HEK293 (cell line): Measurements from ENCODE around the gene UBB.

Experiments
- CTCF ChIA-PET: fragments of 350-600 bp; formaldehyde crosslinking; extraction: SDS; loops from one replicate; lab custom pipeline; 2021; ENCODE audit warnings: antibody characterized with exemption; lab: Yijun Ruan, JAX
- POLR2A ChIA-PET: fragments of 300-600 bp; formaldehyde crosslinking; extraction: SDS; loops from one replicate; lab custom pipeline; 2020; ENCODE audit warnings: antibody characterized with exemption, inconsistent platforms; lab: Yijun Ruan, JAX
- H3K27ac ChIP-seq: fragments of 200-500 bp; sonication (Bioruptor generic); 2 replicates; pipeline ENCODE4 v1.5.1; 2014; ENCODE audit warnings: low read depth, low read length, control low read depth, inconsistent platforms; ENCODE audit errors: extremely low read depth
- H3K36me3 ChIP-seq, 2 experiments: fragments of 200-500 bp in 1 of 2; sonication (Bioruptor generic) in 1 of 2; 1 replicate in 1 of 2; 2 replicates in 1 of 2; pipeline ENCODE4 v1.5.1; 2014 to 2017; ENCODE audit warnings: inconsistent platforms in 2 of 2, low read length in 2 of 2; ENCODE audit not compliant: control insufficient read depth in 2 of 2, insufficient read depth in 1 of 2
- H3K4me1 ChIP-seq: fragments of 200-500 bp; sonication (Bioruptor generic); 2 replicates; pipeline ENCODE4 v1.5.1; 2014; ENCODE audit warnings: mild to moderate bottlenecking, low read length, inconsistent platforms; ENCODE audit not compliant: control insufficient read depth, insufficient read depth
- H3K4me3 ChIP-seq: 2 replicates; pipeline ENCODE4 v1.5.1; 2011; ENCODE audit warnings: low read depth, mild to moderate bottlenecking, control low read depth, low read length, moderate library complexity
- H3K9me3 ChIP-seq: fragments of 200-500 bp; sonication (Bioruptor generic); 2 replicates; pipeline ENCODE4 v1.5.1; 2014; ENCODE audit warnings: low read depth, low read length, inconsistent platforms; ENCODE audit not compliant: control insufficient read depth, insufficient read depth
- HIC1 ChIP-seq: fragments of 450-650 bp; formaldehyde crosslinking; IDR thresholded peaks from 2 replicates; pipeline ENCODE4 v1.5.1; 2016; ENCODE audit warnings: missing biosample characterization, missing genetic modification characterization
- KLF16 ChIP-seq: fragments of 450-650 bp; formaldehyde crosslinking; IDR thresholded peaks from 2 replicates; pipeline ENCODE4 v1.5.1; 2017; ENCODE audit warnings: missing biosample characterization, missing genetic modification characterization
- MYNN ChIP-seq: fragments of 450-650 bp; formaldehyde crosslinking; IDR thresholded peaks from 2 replicates; pipeline ENCODE4 v1.5.1; 2016; ENCODE audit warnings: missing biosample characterization, missing genetic modification characterization, borderline replicate concordance
- SP7 ChIP-seq: fragments of 450-650 bp; formaldehyde crosslinking; IDR thresholded peaks from 2 replicates; pipeline ENCODE4 v1.5.1; 2016; ENCODE audit warnings: missing biosample characterization, missing genetic modification characterization
- ZBTB11 ChIP-seq: fragments of 450-650 bp; formaldehyde crosslinking; conservative IDR thresholded peaks from 2 replicates; pipeline ENCODE4 v1.5.1; 2016; ENCODE audit warnings: low read depth, missing biosample characterization, missing genetic modification characterization
- ZBTB17 ChIP-seq: fragments of 450-650 bp; formaldehyde crosslinking; IDR thresholded peaks from 2 replicates; pipeline ENCODE4 v1.5.1; 2016; ENCODE audit warnings: missing biosample characterization, missing genetic modification characterization
- ZBTB20 ChIP-seq: fragments of 450-650 bp; formaldehyde crosslinking; IDR thresholded peaks from 2 replicates; pipeline ENCODE4 v1.5.1; 2016; ENCODE audit warnings: missing biosample characterization, missing genetic modification characterization
- ZEB2 ChIP-seq: fragments of 450-650 bp; formaldehyde crosslinking; IDR thresholded peaks from 2 replicates; pipeline ENCODE4 v1.5.1; 2016; ENCODE audit warnings: missing biosample characterization, missing genetic modification characterization
- ZIC2 ChIP-seq: fragments of 450-650 bp; formaldehyde crosslinking; IDR thresholded peaks from 2 replicates; pipeline ENCODE4 v1.5.1; 2016; ENCODE audit warnings: missing biosample characterization, missing genetic modification characterization
- ZNF24 ChIP-seq: fragments of 450-650 bp; formaldehyde crosslinking; IDR thresholded peaks from 2 replicates; pipeline ENCODE4 v1.5.1; 2016; ENCODE audit warnings: missing biosample characterization, missing genetic modification characterization
- ZNF324 ChIP-seq: fragments of 450-650 bp; formaldehyde crosslinking; IDR thresholded peaks from 2 replicates; pipeline ENCODE4 v1.5.1; 2016; ENCODE audit warnings: missing biosample characterization, missing genetic modification characterization
- ZNF394 ChIP-seq: fragments of 450-650 bp; formaldehyde crosslinking; IDR thresholded peaks from 2 replicates; pipeline ENCODE4 v1.5.1; 2016; ENCODE audit warnings: missing biosample characterization, missing genetic modification characterization, mild to moderate bottlenecking, moderate library complexity, borderline replicate concordance
- ZNF561 ChIP-seq: fragments of 450-650 bp; IDR thresholded peaks from 2 replicates; pipeline ENCODE4 v1.5.1; 2018; ENCODE audit warnings: missing biosample characterization, missing genetic modification characterization, borderline replicate concordance
- ZNF76 ChIP-seq: fragments of 450-650 bp; formaldehyde crosslinking; IDR thresholded peaks from 2 replicates; pipeline ENCODE4; 2016; ENCODE audit warnings: low read depth, missing biosample characterization, missing genetic modification characterization, borderline replicate concordance
- ZNF792 ChIP-seq: fragments of 450-650 bp; formaldehyde crosslinking; IDR thresholded peaks from 2 replicates; pipeline ENCODE4 v1.5.1; 2016; ENCODE audit warnings: missing biosample characterization, missing genetic modification characterization
- ZSCAN30 ChIP-seq: fragments of 450-650 bp; IDR thresholded peaks from 2 replicates; pipeline ENCODE4 v1.5.1; 2018; ENCODE audit warnings: missing biosample characterization, mild to moderate bottlenecking, missing genetic modification characterization, moderate library complexity
- TF ChIP-seq, protein P1 (sequence below): fragments of 450-650 bp; formaldehyde crosslinking; IDR thresholded peaks from 2 replicates; pipeline ENCODE4 v1.5.1; 2016; ENCODE audit warnings: missing biosample characterization, missing genetic modification characterization
- TF ChIP-seq, protein P2 (sequence below): fragments of 450-650 bp; formaldehyde crosslinking; IDR thresholded peaks from 2 replicates; pipeline ENCODE4 v1.5.1; 2016; ENCODE audit warnings: missing biosample characterization, missing genetic modification characterization
- TF ChIP-seq, protein P3 (sequence below): fragments of 450-650 bp; formaldehyde crosslinking; optimal IDR thresholded peaks from 2 replicates; pipeline ENCODE3; 2016; ENCODE audit warnings: missing biosample characterization, mild to moderate bottlenecking, missing genetic modification characterization

UBB gene

DNA sequence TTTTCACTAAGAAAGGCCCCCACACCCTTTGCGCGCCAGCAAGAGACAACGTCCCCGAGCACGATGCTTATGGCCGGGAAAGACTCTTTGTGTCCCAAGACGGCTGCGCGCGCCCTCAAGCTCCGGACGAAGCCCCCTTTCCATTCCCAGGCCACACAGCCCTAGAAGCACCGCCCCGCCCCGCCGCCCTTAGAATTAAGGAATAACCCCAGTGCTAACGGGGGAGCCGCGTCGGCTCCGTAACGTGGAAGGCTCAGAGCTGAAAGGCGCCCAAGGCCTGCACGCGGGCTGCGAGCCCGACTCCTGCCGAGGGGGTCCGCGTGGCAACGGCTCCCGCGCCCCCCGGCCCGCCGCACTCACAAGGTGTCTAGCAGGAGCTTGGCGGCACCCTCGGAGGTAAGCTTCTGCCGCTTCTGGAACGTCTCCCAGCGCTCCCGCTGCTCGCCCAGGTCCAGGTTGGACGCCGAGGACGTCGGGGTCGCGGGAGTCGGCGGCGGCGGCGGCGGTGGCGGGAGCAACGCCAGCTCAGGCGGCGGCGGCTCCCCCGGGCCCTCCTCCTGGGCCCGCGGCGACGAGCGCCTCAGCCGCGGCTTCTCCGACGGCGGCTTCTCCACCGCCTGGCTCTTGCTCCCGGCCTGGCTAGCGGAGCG is 28.1 kb upstream of the UBB start (continued):
- TF ChIP-seq KLF16 (tag by site-specific recombination) = 0 out of 2 replicates have a peak, but pooled peaks have one; percentile 10
- TF ChIP-seq ZBTB11 = no peak
- TF ChIP-seq, protein P1, sequence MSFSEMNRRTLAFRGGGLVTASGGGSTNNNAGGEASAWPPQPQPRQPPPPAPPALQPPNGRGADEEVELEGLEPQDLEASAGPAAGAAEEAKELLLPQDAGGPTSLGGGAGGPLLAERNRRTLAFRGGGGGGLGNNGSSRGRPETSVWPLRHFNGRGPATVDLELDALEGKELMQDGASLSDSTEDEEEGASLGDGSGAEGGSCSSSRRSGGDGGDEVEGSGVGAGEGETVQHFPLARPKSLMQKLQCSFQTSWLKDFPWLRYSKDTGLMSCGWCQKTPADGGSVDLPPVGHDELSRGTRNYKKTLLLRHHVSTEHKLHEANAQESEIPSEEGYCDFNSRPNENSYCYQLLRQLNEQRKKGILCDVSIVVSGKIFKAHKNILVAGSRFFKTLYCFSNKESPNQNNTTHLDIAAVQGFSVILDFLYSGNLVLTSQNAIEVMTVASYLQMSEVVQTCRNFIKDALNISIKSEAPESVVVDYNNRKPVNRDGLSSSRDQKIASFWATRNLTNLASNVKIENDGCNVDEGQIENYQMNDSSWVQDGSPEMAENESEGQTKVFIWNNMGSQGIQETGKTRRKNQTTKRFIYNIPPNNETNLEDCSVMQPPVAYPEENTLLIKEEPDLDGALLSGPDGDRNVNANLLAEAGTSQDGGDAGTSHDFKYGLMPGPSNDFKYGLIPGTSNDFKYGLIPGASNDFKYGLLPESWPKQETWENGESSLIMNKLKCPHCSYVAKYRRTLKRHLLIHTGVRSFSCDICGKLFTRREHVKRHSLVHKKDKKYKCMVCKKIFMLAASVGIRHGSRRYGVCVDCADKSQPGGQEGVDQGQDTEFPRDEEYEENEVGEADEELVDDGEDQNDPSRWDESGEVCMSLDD = 0 out of 2 replicates have a peak, but pooled peaks have one; percentile 28
- TF ChIP-seq ZNF394 (tag by site-specific recombination) = no peak; the same call in 1 of the 2 replicates

DNA sequence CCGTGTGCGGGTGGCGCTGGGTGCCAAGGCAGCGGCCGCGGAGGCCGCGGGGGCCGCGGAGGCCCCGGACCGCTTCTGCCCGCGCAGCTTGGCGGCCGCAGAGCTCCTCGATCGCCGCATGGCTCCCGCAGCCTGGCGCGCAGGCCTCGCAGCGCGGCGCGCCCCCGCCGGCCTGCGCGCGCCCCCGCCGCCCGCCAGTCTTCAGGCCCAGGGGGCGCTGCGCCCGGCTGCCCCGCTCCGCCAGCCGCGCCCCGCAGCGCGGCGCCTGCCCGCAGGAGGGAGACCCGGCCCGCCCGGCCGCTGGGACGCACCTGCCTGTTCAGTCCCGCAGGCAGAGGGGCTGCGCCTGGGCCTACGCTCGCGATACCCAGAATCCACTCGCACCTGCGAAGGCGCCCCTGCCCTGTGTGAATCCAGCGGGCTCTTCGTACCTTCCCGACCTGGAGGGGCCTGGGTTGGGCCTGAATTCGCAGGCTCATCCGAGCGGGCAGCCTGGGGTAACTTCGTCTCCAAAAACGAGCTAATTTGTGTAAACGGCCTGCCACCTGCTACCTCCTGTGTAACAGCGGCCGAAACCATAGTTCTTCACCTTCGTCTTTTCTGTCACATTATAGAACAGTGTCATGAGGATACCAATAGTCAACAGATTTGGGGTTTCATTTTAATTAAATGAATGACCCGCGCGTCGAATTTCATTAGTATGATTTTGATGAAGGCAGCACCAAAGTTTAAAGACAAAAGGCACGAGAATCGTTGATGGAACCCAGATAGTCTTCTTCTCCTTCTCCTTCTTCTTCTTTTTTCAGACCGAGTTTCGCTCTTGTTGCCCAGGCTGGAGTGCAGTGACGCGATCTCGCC is 27.3 kb upstream of the UBB start, which contains the start of gene CENPV:
Gene CENPV (minus strand): TSS at position 153 of the 858 bp plus-strand sequence. CDS start 33 bp downstream, at position 120.
- peak within 1 kb of the TSS; percentile 77 for H3K4me3 ChIP-seq
- H3K9me3 ChIP-seq = no peaks in the 10 kb centered on the region
- ChIA-PET CTCF (interaction anchor here (0.6 to 7.9 kb wide), 15 partner anchors 8 to 807 kb away, joined by 3 to 89 read pairs (median 4); no protein-coding TSS in a partner anchor), POLR2A (interaction anchor here (0.6 to 5.3 kb wide), 9 partner anchors 9 to 1996 kb away, joined by 3 to 44 read pairs (median 4); partner anchors contain the start of gene UBB)
- peak within 1 kb of the TSS; percentile 97 for H3K27ac ChIP-seq
- peaks cover 3% of the 10 kb centered on the region; the same call in 1 of the 2 replicates for H3K4me1 ChIP-seq
- H3K36me3 ChIP-seq = peaks cover 9 to 15% of the 10 kb centered on the region in 2 experiments; a peak in 2 of 3 replicates
- peak; percentile 29; the same call in 1 of the 2 replicates for TF ChIP-seq ZIC2 (tag by site-specific recombination)
- 0 out of 2 replicates have a peak, but pooled peaks have one; percentile 51 for TF ChIP-seq SP7 (tag by site-specific recombination)
- peak; percentile 44; the same call in 1 of the 2 replicates for TF ChIP-seq ZBTB17 (tag by site-specific recombination)
- TF ChIP-seq, protein P2, sequence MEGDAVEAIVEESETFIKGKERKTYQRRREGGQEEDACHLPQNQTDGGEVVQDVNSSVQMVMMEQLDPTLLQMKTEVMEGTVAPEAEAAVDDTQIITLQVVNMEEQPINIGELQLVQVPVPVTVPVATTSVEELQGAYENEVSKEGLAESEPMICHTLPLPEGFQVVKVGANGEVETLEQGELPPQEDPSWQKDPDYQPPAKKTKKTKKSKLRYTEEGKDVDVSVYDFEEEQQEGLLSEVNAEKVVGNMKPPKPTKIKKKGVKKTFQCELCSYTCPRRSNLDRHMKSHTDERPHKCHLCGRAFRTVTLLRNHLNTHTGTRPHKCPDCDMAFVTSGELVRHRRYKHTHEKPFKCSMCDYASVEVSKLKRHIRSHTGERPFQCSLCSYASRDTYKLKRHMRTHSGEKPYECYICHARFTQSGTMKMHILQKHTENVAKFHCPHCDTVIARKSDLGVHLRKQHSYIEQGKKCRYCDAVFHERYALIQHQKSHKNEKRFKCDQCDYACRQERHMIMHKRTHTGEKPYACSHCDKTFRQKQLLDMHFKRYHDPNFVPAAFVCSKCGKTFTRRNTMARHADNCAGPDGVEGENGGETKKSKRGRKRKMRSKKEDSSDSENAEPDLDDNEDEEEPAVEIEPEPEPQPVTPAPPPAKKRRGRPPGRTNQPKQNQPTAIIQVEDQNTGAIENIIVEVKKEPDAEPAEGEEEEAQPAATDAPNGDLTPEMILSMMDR (tag by site-specific recombination) = peak; percentile 19; the same call in 1 of the 2 replicates
- TF ChIP-seq ZSCAN30 (tag by site-specific recombination) = 0 out of 2 replicates have a peak, but pooled peaks have one; percentile 9
- 0 out of 2 replicates have a peak, but pooled peaks have one; percentile 35 for TF ChIP-seq HIC1
- TF ChIP-seq ZNF324 (tag by site-specific recombination) = no peak
- TF ChIP-seq ZNF792 (tag by site-specific recombination) = no peak
- peak; percentile 25; the same call in 1 of the 2 replicates for TF ChIP-seq ZBTB20 (tag by site-specific recombination)
- TF ChIP-seq, protein P3, sequence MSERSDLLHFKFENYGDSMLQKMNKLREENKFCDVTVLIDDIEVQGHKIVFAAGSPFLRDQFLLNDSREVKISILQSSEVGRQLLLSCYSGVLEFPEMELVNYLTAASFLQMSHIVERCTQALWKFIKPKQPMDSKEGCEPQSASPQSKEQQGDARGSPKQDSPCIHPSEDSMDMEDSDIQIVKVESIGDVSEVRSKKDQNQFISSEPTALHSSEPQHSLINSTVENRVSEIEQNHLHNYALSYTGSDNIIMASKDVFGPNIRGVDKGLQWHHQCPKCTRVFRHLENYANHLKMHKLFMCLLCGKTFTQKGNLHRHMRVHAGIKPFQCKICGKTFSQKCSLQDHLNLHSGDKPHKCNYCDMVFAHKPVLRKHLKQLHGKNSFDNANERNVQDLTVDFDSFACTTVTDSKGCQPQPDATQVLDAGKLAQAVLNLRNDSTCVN (tag by site-specific recombination) = no peak
- 0 out of 2 replicates have a peak, but pooled peaks have one; percentile 44 for TF ChIP-seq ZNF24
- peak; percentile 75 for TF ChIP-seq ZNF76 (tag by site-specific recombination)
- no peak for TF ChIP-seq MYNN (tag by site-specific recombination)
- peak; percentile 50 for TF ChIP-seq ZEB2 (tag by site-specific recombination)
- TF ChIP-seq ZNF561 (tag by site-specific recombination) = 0 out of 2 replicates have a peak, but pooled peaks have one; percentile 31
